T-helper 1 cell treated with Interleukin-12 subunit alpha and Interleukin-12 subunit beta and Interleukin-4 antibody, amounts not matched to agents 30 μg/mL and 1 μg/mL, for 36 hours (primary cell): ENCODE results near the gene FYCO1.

Source experiments
- H3K27ac Mint-ChIP-seq: one replicate; pipeline ENCODE4 v1.8.0; 2021; ENCODE audit warnings: mild to moderate bottlenecking, mixed read lengths
- H3K27me3 Mint-ChIP-seq: one replicate; pipeline ENCODE4 v1.8.0; 2021; ENCODE audit warnings: low read depth, mixed read lengths
- H3K36me3 Mint-ChIP-seq: one replicate; pipeline ENCODE4 v1.8.0; 2021; ENCODE audit warnings: low read depth, mixed read lengths
- H3K4me1 Mint-ChIP-seq: one replicate; pipeline ENCODE4 v1.8.0; 2021; ENCODE audit warnings: low read depth, mixed read lengths
- H3K4me3 Mint-ChIP-seq: one replicate; pipeline ENCODE4 v1.8.0; 2021; ENCODE audit warnings: mild to moderate bottlenecking, moderate library complexity, mixed read lengths
- H3K9me3 Mint-ChIP-seq: one replicate; pipeline ENCODE4 v1.8.0; 2021; ENCODE audit warnings: mixed read lengths

FYCO1 gene

GRCh38 chr3:45953536-45953935 is 42.1 kb downstream of the FYCO1 start:
- Mint-ChIP-seq H3K9me3 (no peaks in the 10 kb centered on the region), H3K36me3 (peaks cover 91% of the 10 kb centered on the region), H3K27ac (no peak overlapping the region), H3K27me3 (no peaks in the 10 kb centered on the region), H3K4me1 (peaks cover 60% of the 10 kb centered on the region), H3K4me3 (no peak overlapping the region)

- H3K4me3 Mint-ChIP-seq: no peak overlapping the region
- H3K27ac Mint-ChIP-seq: peak overlapping the region; percentile 13
- peaks cover 62% of the 10 kb centered on the region for H3K4me1 Mint-ChIP-seq
- peaks cover 91% of the 10 kb centered on the region for H3K36me3 Mint-ChIP-seq
- no peaks in the 10 kb centered on the region for H3K27me3 Mint-ChIP-seq
- H3K9me3 Mint-ChIP-seq: no peaks in the 10 kb centered on the region
Measured at GRCh38 chr3:45952456-45952855, 43.2 kb downstream of the FYCO1 start.

DNA sequence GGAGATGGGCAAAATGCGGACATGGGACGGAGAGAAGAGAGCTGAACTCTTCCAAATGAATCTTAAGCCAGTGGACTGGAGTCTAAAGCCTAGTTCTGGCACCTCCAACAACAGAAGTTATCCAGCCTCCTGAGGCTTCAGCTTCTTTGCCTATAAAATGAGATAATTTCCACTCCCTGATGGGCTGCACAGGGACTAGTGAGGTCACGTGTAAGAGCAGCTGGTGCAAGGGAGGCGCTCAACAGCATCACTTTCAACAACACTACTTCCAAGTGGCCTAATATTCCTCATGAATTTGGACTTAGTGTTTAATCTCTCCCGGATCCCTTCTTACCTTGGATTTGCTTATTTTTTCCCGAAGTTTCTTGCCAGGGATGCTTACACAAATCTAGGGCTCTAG is 43.7 kb downstream of the FYCO1 start:
- Mint-ChIP-seq H3K27ac (peak overlapping the region; percentile 67), H3K4me1 (peaks cover 63% of the 10 kb centered on the region), H3K27me3 (no peaks in the 10 kb centered on the region), H3K9me3 (no peaks in the 10 kb centered on the region), H3K36me3 (peaks cover 92% of the 10 kb centered on the region), H3K4me3 (no peak overlapping the region)

DNA sequence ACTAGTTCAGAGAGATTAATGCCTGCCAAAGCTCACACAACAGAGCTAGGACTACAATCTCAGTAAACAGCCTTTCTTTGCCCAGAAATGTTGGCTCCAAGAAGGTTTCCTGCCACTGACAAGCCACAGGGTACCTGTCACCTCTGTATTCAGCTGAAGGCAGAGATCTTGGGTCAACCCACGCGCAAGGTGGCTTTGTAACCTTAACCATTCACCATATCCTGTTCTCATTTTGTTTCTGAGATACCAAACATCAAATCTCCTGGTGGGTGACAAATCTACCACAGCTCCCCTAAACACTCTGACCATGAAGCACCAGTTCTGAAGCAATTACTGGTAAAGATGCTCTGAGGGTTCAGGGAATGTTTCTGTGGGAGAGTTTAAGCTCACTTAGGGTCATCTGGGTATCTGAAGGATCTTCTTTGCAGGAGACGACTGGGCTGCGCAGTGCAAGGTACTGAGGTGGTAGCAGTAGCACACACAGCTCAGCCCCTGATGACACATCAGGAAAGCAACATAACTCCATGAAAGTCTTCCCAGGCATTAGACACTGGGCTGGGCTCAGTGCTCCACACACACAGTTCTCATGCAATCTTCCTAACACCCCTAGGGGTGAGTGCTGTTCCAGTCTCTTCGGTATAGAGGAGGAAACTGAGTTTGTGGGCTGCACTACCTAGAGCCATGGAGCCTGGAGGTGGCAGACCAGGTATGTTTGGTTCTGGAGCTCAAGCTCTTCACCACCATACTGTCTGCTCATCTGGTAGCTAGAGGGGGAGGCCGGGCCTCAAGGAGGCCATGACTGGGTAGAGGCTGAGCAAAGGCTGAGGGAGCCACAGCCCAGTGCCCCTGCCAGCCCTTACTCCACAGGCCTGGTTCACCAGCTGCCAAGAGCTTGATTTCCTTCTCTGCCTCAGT is 44.7 kb downstream of the FYCO1 start:
- Mint-ChIP-seq H3K27ac (peak overlapping the region; percentile 67), H3K27me3 (no peaks in the 10 kb centered on the region), H3K4me1 (peaks cover 68% of the 10 kb centered on the region), H3K4me3 (peak overlapping the region; percentile 26), H3K9me3 (no peaks in the 10 kb centered on the region), H3K36me3 (peaks cover 95% of the 10 kb centered on the region)

DNA sequence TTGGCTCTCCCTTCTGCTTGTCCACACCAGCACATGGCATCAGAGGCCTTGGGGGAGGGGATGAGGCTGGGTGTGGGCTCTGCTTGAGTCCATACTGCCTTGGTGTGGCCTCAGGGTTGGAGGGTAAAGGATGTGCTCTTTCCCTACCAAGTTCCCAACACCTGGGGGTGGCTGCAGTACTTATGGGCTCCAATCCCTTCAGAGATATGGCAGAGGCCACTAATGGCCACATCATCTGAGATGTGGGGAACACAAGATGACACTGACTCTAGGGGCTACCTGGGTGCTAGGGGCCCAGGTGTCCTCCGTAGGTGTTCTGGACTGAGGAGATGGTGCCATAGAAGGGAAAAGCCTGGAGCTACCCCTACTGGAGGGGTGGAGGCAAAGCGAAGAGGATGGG is 45.5 kb downstream of the FYCO1 start:
- Mint-ChIP-seq H3K9me3 (no peaks in the 10 kb centered on the region), H3K4me3 (peak overlapping the region; percentile 26), H3K27ac (peak overlapping the region; percentile 67), H3K4me1 (peaks cover 76% of the 10 kb centered on the region), H3K36me3 (peaks cover 96% of the 10 kb centered on the region), H3K27me3 (no peaks in the 10 kb centered on the region)

DNA sequence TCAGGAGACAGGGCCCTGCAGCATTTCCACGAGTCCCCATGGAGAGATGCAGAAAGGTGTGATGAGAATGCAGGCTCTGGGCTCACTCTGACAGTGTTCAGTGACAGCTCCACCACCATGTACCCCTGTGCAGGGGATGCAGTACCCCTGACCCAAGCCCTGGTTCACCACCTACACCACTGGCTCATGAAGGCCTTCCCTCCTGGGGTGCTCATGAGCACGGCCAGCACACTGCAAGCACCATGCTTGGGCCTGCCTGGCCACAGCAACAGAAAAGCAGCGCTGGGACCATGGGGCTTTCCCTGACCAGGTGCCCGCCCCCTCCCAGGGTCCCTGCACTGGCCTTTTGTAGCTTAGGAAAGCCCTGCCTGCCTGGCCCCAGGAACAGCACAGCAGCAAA is 46.2 kb downstream of the FYCO1 start:
- peaks cover 96% of the 10 kb centered on the region for H3K36me3 Mint-ChIP-seq
- H3K4me1 Mint-ChIP-seq: peaks cover 83% of the 10 kb centered on the region
- peak overlapping the region; percentile 35 for H3K4me3 Mint-ChIP-seq
- no peaks in the 10 kb centered on the region for H3K9me3 Mint-ChIP-seq
- H3K27ac Mint-ChIP-seq: peak overlapping the region; percentile 67
- no peaks in the 10 kb centered on the region for H3K27me3 Mint-ChIP-seq

GRCh38 chr3:45948881-45949280 is 46.7 kb downstream of the FYCO1 start:
- H3K36me3 Mint-ChIP-seq: peaks cover 93% of the 10 kb centered on the region
- peak overlapping the region; percentile 67 for H3K27ac Mint-ChIP-seq
- H3K4me3 Mint-ChIP-seq: peak overlapping the region; percentile 35
- H3K9me3 Mint-ChIP-seq: no peaks in the 10 kb centered on the region
- H3K27me3 Mint-ChIP-seq: no peaks in the 10 kb centered on the region
- peaks cover 83% of the 10 kb centered on the region for H3K4me1 Mint-ChIP-seq

DNA sequence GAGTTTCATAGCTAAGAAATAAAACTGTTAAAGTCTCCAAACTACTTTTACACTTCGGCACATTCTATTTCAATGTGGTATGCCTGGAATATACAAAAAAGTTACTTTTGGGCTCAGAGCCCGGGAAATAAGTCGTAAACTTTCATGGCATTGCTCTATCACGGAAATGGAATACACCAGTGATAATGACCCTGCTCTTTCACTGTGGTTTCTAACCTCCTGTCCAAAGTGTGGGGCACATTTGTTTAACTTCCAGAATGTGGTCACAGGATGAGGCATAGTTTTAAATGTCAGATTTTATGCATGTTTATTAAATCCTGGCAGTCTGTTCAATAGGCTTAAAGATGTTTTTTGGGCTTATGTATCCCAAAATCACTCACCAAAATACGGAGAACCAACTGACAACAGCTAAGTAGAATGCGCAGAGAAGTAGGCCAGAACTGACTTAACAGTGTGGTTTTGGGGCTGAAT is 47.3 kb downstream of the FYCO1 start:
- Mint-ChIP-seq H3K27ac (peak overlapping the region; percentile 67), H3K9me3 (no peaks in the 10 kb centered on the region), H3K27me3 (no peaks in the 10 kb centered on the region), H3K36me3 (peaks cover 93% of the 10 kb centered on the region), H3K4me1 (peaks cover 84% of the 10 kb centered on the region), H3K4me3 (peak overlapping the region; percentile 26)

GRCh38 chr3:45947361-45947760 is 48.3 kb downstream of the FYCO1 start:
- H3K27ac Mint-ChIP-seq: peak overlapping the region; percentile 80
- H3K36me3 Mint-ChIP-seq: peaks cover 86% of the 10 kb centered on the region
- no peaks in the 10 kb centered on the region for H3K27me3 Mint-ChIP-seq
- H3K4me3 Mint-ChIP-seq: peak overlapping the region; percentile 47
- no peaks in the 10 kb centered on the region for H3K9me3 Mint-ChIP-seq
- peaks cover 85% of the 10 kb centered on the region for H3K4me1 Mint-ChIP-seq

- Mint-ChIP-seq H3K27ac (peak overlapping the region; percentile 80), H3K4me1 (peaks cover 87% of the 10 kb centered on the region), H3K27me3 (no peaks in the 10 kb centered on the region), H3K4me3 (peak overlapping the region; percentile 88), H3K36me3 (peaks cover 86% of the 10 kb centered on the region), H3K9me3 (no peaks in the 10 kb centered on the region)
Measured at GRCh38 chr3:45946875-45947274, 48.7 kb downstream of the FYCO1 start.

- Mint-ChIP-seq H3K27me3 (no peaks in the 10 kb centered on the region), H3K9me3 (peaks cover under 1% of the 10 kb centered on the region), H3K36me3 (peaks cover 82% of the 10 kb centered on the region), H3K4me1 (peaks cover 83% of the 10 kb centered on the region), H3K4me3 (peak overlapping the region; percentile 88), H3K27ac (peak overlapping the region; percentile 80)
Measured at GRCh38 chr3:45946307-45946706, 49.3 kb downstream of the FYCO1 start.

GRCh38 chr3:45944830-45945620 is 50.6 kb downstream of the FYCO1 start:
- Mint-ChIP-seq H3K36me3 (peaks cover 84% of the 10 kb centered on the region), H3K4me3 (peak overlapping the region; percentile 88), H3K9me3 (peaks cover 13% of the 10 kb centered on the region), H3K27me3 (no peaks in the 10 kb centered on the region), H3K4me1 (peaks cover 81% of the 10 kb centered on the region), H3K27ac (peak overlapping the region; percentile 86)

DNA sequence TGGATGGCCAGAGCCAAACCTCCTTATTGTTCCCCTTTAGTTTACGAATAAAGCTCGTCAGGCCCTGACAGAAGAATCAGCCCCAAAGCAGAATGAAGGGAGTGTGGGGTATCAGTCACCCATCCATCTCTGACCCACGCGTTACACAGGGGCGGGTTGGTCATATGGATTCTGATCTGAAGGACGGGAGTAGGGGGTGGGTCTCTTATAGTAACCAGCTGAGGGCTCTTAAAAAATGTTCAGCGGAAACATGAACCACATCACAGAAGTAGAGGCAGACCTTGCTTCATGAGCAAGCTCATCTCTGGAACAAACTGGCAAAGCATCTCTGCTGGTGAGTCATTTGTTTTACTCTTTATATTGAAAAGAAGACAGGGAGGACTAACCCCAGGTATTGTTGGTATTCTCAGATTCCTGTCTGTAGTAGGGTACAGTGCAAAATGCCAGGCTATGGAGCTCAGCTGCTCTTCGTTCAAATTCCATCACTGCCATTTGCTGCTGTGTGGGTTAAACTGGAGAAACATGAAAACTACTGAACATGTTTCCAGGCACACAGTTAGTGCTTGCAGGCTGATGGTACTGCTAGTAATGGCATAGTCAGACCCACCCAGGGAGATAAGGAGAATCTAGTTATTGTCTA is 52.3 kb downstream of the FYCO1 start, which contains the start of gene CXCR6:
Gene CXCR6 (plus strand): TSS at position 258 of the 640 bp plus-strand sequence. CDS start 3,018 bp downstream, outside the sequence.
- Mint-ChIP-seq H3K36me3 (peaks cover 73% of the 10 kb centered on the region), H3K27ac (peak within 1 kb of the TSS; percentile 95), H3K4me1 (peaks cover 83% of the 10 kb centered on the region)

More for the DNA sequence above, 52.3 kb downstream of the FYCO1 start, which contains the start of gene CXCR6:
- H3K27me3 Mint-ChIP-seq: no peaks in the 10 kb centered on the region
- H3K9me3 Mint-ChIP-seq: peaks cover 13% of the 10 kb centered on the region
- peak within 1 kb of the TSS; percentile 90 for H3K4me3 Mint-ChIP-seq
